ENCODE measurements around the gene SIRPA.
"Not testable (repeated sequence)": the region's sequence is repeated elsewhere in the genome, so short reads cannot be mapped to it uniquely, and the experiment has no call there.

Gene SIRPA

GRCh38 chr20:1915725-1916124 lies 20.5 kb downstream of the SIRPA start:
- no peak overlapping the region for H3K27ac ChIP-seq
- no peak for TF ChIP-seq ZFX (IDR thresholded peaks at IDR 0.05; ENCODE audit: borderline replicate concordance)
- no peak for TF ChIP-seq CTCF (IDR thresholded peaks at IDR 0.05)

GRCh38 chr20:1917786-1918185 lies 22.6 kb downstream of the SIRPA start:
- TF ChIP-seq CTCF (IDR thresholded peaks at IDR 0.05), result no peak
- TF ChIP-seq ZFX (IDR thresholded peaks at IDR 0.05; ENCODE audit: borderline replicate concordance), result no peak
- H3K27ac ChIP-seq, result no peak overlapping the region

GRCh38 chr20:1918491-1919165 lies 23.4 kb downstream of the SIRPA start:
- no peak for TF ChIP-seq ZFX (IDR thresholded peaks at IDR 0.05; ENCODE audit: borderline replicate concordance)
- TF ChIP-seq CTCF (IDR thresholded peaks at IDR 0.05), result no peak

GRCh38 chr20:1920252-1920651 lies 25.0 kb downstream of the SIRPA start:
- H3K27ac ChIP-seq, result no peak overlapping the region
- TF ChIP-seq CTCF (IDR thresholded peaks at IDR 0.05) (no peak), ZFX (IDR thresholded peaks at IDR 0.05; ENCODE audit: borderline replicate concordance) (no peak)

More at GRCh38 chr20:1918491-1919165, 23.4 kb downstream of the SIRPA start:
- no peak overlapping the region for H3K27ac ChIP-seq

- H3K27ac ChIP-seq, result no peak overlapping the region
- TF ChIP-seq CTCF (IDR thresholded peaks at IDR 0.05) (no peak), ZFX (IDR thresholded peaks at IDR 0.05; ENCODE audit: borderline replicate concordance) (no peak)
Measured at GRCh38 chr20:1920826-1921225, 25.6 kb downstream of the SIRPA start.

GRCh38 chr20:1921985-1922384 lies 26.8 kb downstream of the SIRPA start:
- H3K27ac ChIP-seq, result not testable (repeated sequence)

GRCh38 chr20:1922786-1923185 lies 27.6 kb downstream of the SIRPA start:
- TF ChIP-seq CTCF (IDR thresholded peaks at IDR 0.05), result no peak
- no peak for TF ChIP-seq ZFX (IDR thresholded peaks at IDR 0.05; ENCODE audit: borderline replicate concordance)
- H3K27ac ChIP-seq, result no peak overlapping the region

Measured in 22Rv1 (cell line).